AG10803 (cell line): Measurements from ENCODE around the gene ARHGAP4.
A peak's percentile ranks its signal among the peaks of the same experiment; 100 is the strongest.

ENCODE experiments used
- DNase-seq: peaks from one replicate; pipeline ENCODE4 v3.0.0; 2010; ENCODE audit warnings: low read depth
- H3K4me3 ChIP-seq: 2 replicates; pipeline ENCODE4 v1.5.1; 2011; ENCODE audit warnings: mild to moderate bottlenecking, low read length, control low read depth
- TF ChIP-seq, protein P1 (sequence below): conservative IDR thresholded peaks from 2 replicates; pipeline ENCODE4 v1.5.1; 2011; ENCODE audit warnings: mild to moderate bottlenecking, low read length, control low read depth, inconsistent platforms

Gene ARHGAP4

DNA sequence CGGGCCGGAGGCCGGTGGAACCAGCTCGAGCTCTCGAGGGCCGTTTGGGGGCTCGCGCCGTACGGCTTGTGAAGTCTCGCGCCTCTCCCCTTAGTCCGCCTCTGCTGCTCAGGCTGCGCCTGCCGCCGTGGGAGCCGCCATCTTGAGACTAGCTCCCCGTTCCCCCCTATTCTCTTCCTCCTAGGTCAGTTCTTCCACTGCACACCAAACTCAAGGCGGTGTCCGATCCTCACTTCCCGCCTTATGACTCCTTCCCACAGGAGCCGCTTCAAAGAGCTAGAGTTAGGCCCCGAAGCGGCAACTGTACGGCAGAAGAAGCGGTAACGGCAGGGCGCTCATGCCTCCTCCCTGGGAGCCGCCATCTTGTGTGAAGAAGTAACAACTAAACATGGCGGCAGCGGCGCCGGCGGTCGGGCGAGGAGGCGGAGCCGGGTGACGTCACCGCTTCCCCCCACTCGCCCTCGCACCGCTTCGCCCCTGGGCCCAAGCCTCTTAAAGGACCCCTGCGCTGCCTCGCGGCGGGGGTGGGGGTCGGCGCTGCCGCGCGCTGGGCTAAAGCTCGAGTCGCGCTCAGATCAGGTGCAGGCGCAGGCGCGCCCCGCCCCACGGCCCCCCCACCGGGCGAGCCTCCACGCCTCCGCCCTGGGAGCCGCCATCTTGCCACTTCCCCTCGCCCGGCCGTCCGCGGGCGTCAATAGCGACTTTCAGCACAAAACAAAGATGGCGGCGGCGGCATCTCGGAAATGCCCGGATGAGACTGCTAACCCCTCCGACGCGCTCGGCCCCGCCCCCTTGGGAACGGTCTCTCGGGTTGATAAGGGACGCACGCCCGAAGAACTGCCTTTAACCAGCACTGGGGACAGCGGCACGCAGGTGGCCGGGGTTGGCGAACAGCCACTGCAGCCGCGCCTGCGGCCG, 45.6 kb upstream of the ARHGAP4 start, which contains the start of gene HCFC1:
HCFC1 (minus strand) TSS at position 369 of the 918 bp plus-strand sequence. CDS start 978 bp downstream, outside the sequence.
- DNase-seq, result peak; percentile 86
- TF ChIP-seq, protein P1, sequence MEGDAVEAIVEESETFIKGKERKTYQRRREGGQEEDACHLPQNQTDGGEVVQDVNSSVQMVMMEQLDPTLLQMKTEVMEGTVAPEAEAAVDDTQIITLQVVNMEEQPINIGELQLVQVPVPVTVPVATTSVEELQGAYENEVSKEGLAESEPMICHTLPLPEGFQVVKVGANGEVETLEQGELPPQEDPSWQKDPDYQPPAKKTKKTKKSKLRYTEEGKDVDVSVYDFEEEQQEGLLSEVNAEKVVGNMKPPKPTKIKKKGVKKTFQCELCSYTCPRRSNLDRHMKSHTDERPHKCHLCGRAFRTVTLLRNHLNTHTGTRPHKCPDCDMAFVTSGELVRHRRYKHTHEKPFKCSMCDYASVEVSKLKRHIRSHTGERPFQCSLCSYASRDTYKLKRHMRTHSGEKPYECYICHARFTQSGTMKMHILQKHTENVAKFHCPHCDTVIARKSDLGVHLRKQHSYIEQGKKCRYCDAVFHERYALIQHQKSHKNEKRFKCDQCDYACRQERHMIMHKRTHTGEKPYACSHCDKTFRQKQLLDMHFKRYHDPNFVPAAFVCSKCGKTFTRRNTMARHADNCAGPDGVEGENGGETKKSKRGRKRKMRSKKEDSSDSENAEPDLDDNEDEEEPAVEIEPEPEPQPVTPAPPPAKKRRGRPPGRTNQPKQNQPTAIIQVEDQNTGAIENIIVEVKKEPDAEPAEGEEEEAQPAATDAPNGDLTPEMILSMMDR, result no peak
- H3K4me3 ChIP-seq, result peak within 1 kb of the TSS; percentile 89

DNA sequence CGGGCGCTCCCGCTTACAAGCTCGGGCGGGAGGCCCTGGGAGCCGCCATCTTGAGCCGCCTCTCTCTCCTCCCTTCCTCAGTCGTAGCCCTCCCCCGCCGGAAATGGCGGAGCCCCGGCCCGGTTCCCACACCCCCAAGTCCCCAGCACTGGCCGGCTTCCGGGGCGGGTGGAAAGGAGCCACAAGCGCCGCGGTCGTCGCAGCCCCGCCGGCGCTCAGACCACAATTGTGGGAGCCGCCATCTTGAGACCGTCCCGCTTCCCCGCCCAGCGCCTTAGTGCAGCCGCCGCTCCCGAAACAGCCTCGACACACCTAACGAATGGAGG, 45.0 kb upstream of the ARHGAP4 start:
- peak; percentile 85 for DNase-seq

GRCh38 chrX:153970357-153971123, 44.5 kb upstream of the ARHGAP4 start:
- peak; percentile 70 for DNase-seq
- TF ChIP-seq, protein P1, result no peak
- peak overlapping the region; percentile 89 for H3K4me3 ChIP-seq

More for the DNA sequence above, 45.0 kb upstream of the ARHGAP4 start:
- TF ChIP-seq, protein P1, result no peak
- H3K4me3 ChIP-seq, result peak overlapping the region; percentile 89

GRCh38 chrX:153969904-153970356, 43.9 kb upstream of the ARHGAP4 start:
- peak overlapping the region; percentile 89 for H3K4me3 ChIP-seq
- peak; percentile 23 for DNase-seq
- TF ChIP-seq, protein P1, result no peak

- TF ChIP-seq, protein P1, result no peak
- DNase-seq, result no peak
- peak overlapping the region; percentile 89 for H3K4me3 ChIP-seq
These were observed 43.2 kb upstream of the ARHGAP4 start for GRCh38 chrX:153969125-153969903.

DNA sequence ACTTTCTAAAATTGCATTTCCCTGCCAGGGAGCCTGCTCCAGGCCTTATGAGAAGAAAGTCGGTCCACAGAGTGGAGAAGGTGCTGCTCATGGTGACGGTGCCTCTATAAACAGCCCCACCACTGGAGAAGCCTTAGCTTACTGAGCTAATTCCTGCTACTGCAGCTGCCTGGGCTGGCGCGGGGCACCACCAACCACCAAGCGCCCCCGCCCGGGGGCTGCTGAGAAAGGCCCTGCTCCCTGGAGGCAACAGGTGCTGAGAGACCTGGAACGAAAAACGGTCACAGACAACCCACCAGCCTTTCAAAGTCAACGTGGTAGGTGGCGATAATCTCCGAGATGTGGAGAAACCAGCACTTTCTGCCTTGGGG, 42.7 kb upstream of the ARHGAP4 start:
- H3K4me3 ChIP-seq, result peak overlapping the region; percentile 89
- DNase-seq, result no peak
- TF ChIP-seq, protein P1, result 0 out of 2 replicates have a peak, but pooled peaks have one; percentile 12
